ENCODE measurements around the gene SAYSD1.
"Not testable (repeated sequence)": the region's sequence is repeated elsewhere in the genome, so short reads cannot be mapped to it uniquely, and the experiment has no call there.

Gene SAYSD1

GRCh38 chr6:39137245-39137644, 22.3 kb upstream of the SAYSD1 start:
- Histone ChIP-seq H3K4me1 (ENCODE audit: control insufficient read depth, insufficient read depth, low read length) (no peaks in the 10 kb centered on the region), H3K27me3 (ENCODE audit: control insufficient read depth, insufficient read depth, low read length) (no peaks in the 10 kb centered on the region), H3K9ac (ENCODE audit: low read depth, low read length) (no peak overlapping the region), H3K4me3 (ENCODE audit: low read depth, low read length) (no peak overlapping the region), H3K9me3 (ENCODE audit: control insufficient read depth, insufficient read depth, low read length) (no peaks in the 10 kb centered on the region), H3K36me3 (ENCODE audit: control insufficient read depth, insufficient read depth, low read length) (no peaks in the 10 kb centered on the region), H3K27ac (ENCODE audit: low read depth, low read length) (no peak overlapping the region)

DNA sequence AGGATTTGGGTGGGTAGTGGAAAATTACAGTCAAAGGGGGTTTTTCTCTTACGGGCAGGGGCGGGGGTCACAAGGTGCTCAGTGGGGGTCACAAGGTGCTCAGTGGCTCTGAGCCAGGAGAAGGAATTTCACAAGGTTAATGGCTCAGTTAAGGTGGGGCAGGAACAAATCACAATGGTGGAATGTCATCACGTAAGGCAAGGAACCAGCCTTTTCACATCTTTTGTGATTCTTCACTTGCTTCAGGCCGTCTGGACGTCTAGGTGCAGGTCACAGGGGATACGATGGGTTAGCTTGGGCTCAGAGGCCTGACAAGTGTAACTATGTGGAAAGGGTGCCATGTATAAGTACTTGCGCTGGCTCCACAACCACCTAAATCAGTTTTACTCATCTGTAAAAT, 21.2 kb upstream of the SAYSD1 start:
- not testable (repeated sequence) for H3K4me1 ChIP-seq (ENCODE audit: control insufficient read depth, insufficient read depth, low read length); H3K9me3 ChIP-seq (ENCODE audit: control insufficient read depth, insufficient read depth, low read length); H3K27me3 ChIP-seq (ENCODE audit: control insufficient read depth, insufficient read depth, low read length); H3K27ac ChIP-seq (ENCODE audit: low read depth, low read length); H3K36me3 ChIP-seq (ENCODE audit: control insufficient read depth, insufficient read depth, low read length); H3K9ac ChIP-seq (ENCODE audit: low read depth, low read length); H3K4me3 ChIP-seq (ENCODE audit: low read depth, low read length)

DNA sequence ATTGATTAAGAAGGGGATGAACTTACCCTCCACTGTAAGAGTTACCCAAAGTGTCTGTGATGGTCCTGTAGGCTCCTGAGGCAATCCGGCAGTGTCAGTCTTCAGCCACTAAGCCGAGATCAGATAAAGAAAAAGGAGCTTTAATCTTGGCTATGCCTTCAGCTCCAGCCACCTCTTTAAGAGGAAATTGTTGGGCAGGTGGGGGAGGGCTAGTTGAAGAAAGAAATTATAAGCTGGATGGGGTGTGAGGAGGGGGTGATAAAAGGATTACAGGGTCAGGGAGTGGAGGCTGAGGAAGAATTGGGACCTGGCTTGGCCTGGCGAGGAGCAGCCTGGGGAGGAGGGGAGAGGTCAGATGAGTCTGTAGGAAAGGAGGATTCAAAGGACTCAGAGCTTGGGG, 19.8 kb upstream of the SAYSD1 start:
- not testable (repeated sequence) for H3K27ac ChIP-seq (ENCODE audit: low read depth, low read length); H3K9ac ChIP-seq (ENCODE audit: low read depth, low read length); H3K9me3 ChIP-seq (ENCODE audit: control insufficient read depth, insufficient read depth, low read length); H3K4me3 ChIP-seq (ENCODE audit: low read depth, low read length); H3K36me3 ChIP-seq (ENCODE audit: control insufficient read depth, insufficient read depth, low read length); H3K27me3 ChIP-seq (ENCODE audit: control insufficient read depth, insufficient read depth, low read length)
- H3K4me1 ChIP-seq (ENCODE audit: control insufficient read depth, insufficient read depth, low read length), result peaks cover 11% of the 10 kb centered on the region; the same call in 1 of the 2 replicates

GRCh38 chr6:39130691-39131090, 15.7 kb upstream of the SAYSD1 start:
- Histone ChIP-seq H3K4me1 (ENCODE audit: control insufficient read depth, insufficient read depth, low read length) (peaks cover 11% of the 10 kb centered on the region; the same call in 1 of the 2 replicates), H3K36me3 (ENCODE audit: control insufficient read depth, insufficient read depth, low read length) (no peaks in the 10 kb centered on the region), H3K27ac (ENCODE audit: low read depth, low read length) (no peak overlapping the region), H3K9ac (ENCODE audit: low read depth, low read length) (no peak overlapping the region), H3K27me3 (ENCODE audit: control insufficient read depth, insufficient read depth, low read length) (no peaks in the 10 kb centered on the region), H3K9me3 (ENCODE audit: control insufficient read depth, insufficient read depth, low read length) (no peaks in the 10 kb centered on the region), H3K4me3 (ENCODE audit: low read depth, low read length) (no peak overlapping the region)

DNA sequence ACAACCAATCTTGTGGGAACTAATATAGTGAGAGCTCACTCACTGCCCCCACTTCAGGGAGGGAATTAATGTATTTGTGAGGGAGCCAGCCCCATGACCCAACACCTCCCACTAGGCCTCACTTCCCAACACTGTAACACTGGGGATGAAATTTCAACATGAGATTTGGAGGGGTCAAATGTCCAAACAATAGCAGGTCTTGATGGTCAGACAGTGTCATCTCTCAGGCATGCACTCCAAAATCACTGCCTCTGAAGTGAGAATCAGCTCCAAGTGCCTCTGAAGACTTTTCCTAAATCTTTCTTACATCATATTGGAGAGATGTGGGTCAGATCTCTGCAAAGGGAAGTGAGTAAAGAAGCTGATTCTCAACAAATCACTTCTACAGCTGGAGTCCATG, 13.8 kb upstream of the SAYSD1 start:
- peaks cover 11% of the 10 kb centered on the region; the same call in 1 of the 2 replicates for H3K4me1 ChIP-seq (ENCODE audit: control insufficient read depth, insufficient read depth, low read length)
- no peak overlapping the region for H3K27ac ChIP-seq (ENCODE audit: low read depth, low read length)
- no peak overlapping the region for H3K9ac ChIP-seq (ENCODE audit: low read depth, low read length)
- H3K4me3 ChIP-seq (ENCODE audit: low read depth, low read length), result no peak overlapping the region
- H3K36me3 ChIP-seq (ENCODE audit: control insufficient read depth, insufficient read depth, low read length), result no peaks in the 10 kb centered on the region
- no peaks in the 10 kb centered on the region for H3K27me3 ChIP-seq (ENCODE audit: control insufficient read depth, insufficient read depth, low read length)
- H3K9me3 ChIP-seq (ENCODE audit: control insufficient read depth, insufficient read depth, low read length), result no peaks in the 10 kb centered on the region

DNA sequence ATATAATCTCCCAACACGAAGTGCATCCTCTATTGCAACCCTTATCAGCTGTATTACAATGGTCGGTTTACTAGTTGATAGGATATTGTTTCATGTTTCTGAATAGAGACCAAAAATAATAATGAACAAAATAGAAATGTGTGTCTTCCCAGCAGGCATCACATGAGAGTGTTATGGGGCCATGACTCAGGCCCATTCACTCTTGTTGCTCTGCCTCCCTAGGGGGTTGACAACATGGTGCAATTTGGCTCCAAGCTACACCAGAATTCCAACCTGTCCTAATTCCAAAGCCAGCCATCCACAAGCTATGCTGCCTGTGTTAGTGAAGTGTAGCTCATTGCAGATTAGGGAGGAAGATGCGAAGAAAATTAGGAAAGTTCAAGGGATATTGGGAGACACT, 13.1 kb upstream of the SAYSD1 start:
- H3K9me3 ChIP-seq (ENCODE audit: control insufficient read depth, insufficient read depth, low read length), result no peaks in the 10 kb centered on the region
- peaks cover 11% of the 10 kb centered on the region; the same call in 1 of the 2 replicates for H3K4me1 ChIP-seq (ENCODE audit: control insufficient read depth, insufficient read depth, low read length)
- no peaks in the 10 kb centered on the region for H3K27me3 ChIP-seq (ENCODE audit: control insufficient read depth, insufficient read depth, low read length)
- H3K4me3 ChIP-seq (ENCODE audit: low read depth, low read length), result no peak overlapping the region
- no peak overlapping the region for H3K27ac ChIP-seq (ENCODE audit: low read depth, low read length)
- no peaks in the 10 kb centered on the region for H3K36me3 ChIP-seq (ENCODE audit: control insufficient read depth, insufficient read depth, low read length)
- no peak overlapping the region for H3K9ac ChIP-seq (ENCODE audit: low read depth, low read length)

DNA sequence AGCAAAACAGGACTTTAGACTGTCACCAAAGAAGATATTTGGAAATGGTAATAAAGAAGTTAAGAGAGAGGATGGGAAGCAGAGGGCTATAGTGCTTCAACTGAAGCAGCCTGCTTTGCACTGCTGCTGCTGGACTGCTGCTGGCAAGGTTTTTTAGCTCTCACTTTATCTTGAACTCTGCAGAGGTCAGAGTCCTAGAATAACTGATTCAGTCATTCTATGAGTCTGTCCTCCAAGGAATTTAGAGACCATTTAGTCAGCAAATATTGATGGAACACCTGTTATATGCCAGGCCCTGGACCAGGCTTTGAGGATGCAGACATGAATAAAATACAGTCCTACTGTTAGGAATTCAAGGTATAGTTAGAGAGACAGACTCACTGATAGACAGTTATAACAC, 9.1 kb upstream of the SAYSD1 start:
- Histone ChIP-seq H3K9me3 (ENCODE audit: control insufficient read depth, insufficient read depth, low read length) (no peaks in the 10 kb centered on the region), H3K9ac (ENCODE audit: low read depth, low read length) (no peak overlapping the region), H3K27ac (ENCODE audit: low read depth, low read length) (no peak overlapping the region), H3K27me3 (ENCODE audit: control insufficient read depth, insufficient read depth, low read length) (no peaks in the 10 kb centered on the region), H3K4me3 (ENCODE audit: low read depth, low read length) (no peak overlapping the region), H3K4me1 (ENCODE audit: control insufficient read depth, insufficient read depth, low read length) (no peaks in the 10 kb centered on the region), H3K36me3 (ENCODE audit: control insufficient read depth, insufficient read depth, low read length) (no peaks in the 10 kb centered on the region)

DNA sequence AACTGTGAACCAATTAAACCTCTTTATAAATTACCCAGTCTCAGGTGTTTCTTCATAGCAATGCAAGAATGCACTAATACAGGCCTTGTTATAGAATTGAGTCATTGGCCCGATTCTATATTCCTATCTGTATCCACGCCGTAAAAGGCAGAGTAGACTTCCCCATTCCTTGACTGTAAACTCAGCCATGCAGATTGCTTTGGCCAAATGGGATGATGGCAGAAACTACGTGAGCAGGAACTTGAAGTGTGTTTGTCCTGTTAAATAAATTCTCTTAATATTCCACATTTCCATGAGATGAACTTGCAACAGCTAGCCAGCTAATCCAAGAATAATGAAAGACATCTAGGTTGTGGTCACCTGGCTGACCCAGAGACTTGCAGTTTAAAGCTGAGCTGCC, 3.9 kb upstream of the SAYSD1 start:
- no peaks in the 10 kb centered on the region for H3K36me3 ChIP-seq (ENCODE audit: control insufficient read depth, insufficient read depth, low read length)
- H3K9me3 ChIP-seq (ENCODE audit: control insufficient read depth, insufficient read depth, low read length), result no peaks in the 10 kb centered on the region
- H3K4me1 ChIP-seq (ENCODE audit: control insufficient read depth, insufficient read depth, low read length), result peaks cover 10% of the 10 kb centered on the region
- H3K27me3 ChIP-seq (ENCODE audit: control insufficient read depth, insufficient read depth, low read length), result no peaks in the 10 kb centered on the region; the same call in 1 of the 2 replicates
- no peak overlapping the region for H3K27ac ChIP-seq (ENCODE audit: low read depth, low read length)
- H3K4me3 ChIP-seq (ENCODE audit: low read depth, low read length), result no peak overlapping the region
- no peak overlapping the region for H3K9ac ChIP-seq (ENCODE audit: low read depth, low read length)

- Histone ChIP-seq H3K4me1 (ENCODE audit: control insufficient read depth, insufficient read depth, low read length) (peaks cover 15% of the 10 kb centered on the region), H3K4me3 (ENCODE audit: low read depth, low read length) (peak overlapping the region; percentile 93), H3K27me3 (ENCODE audit: control insufficient read depth, insufficient read depth, low read length) (no peaks in the 10 kb centered on the region; the same call in 1 of the 2 replicates), H3K9me3 (ENCODE audit: control insufficient read depth, insufficient read depth, low read length) (no peaks in the 10 kb centered on the region), H3K9ac (ENCODE audit: low read depth, low read length) (peak overlapping the region; percentile 88), H3K27ac (ENCODE audit: low read depth, low read length) (no peak overlapping the region), H3K36me3 (ENCODE audit: control insufficient read depth, insufficient read depth, low read length) (peaks cover 13% of the 10 kb centered on the region; the same call in 1 of the 2 replicates)
Observed at GRCh38 chr6:39114388-39114703, 640 bp downstream of the SAYSD1 start.

DNA sequence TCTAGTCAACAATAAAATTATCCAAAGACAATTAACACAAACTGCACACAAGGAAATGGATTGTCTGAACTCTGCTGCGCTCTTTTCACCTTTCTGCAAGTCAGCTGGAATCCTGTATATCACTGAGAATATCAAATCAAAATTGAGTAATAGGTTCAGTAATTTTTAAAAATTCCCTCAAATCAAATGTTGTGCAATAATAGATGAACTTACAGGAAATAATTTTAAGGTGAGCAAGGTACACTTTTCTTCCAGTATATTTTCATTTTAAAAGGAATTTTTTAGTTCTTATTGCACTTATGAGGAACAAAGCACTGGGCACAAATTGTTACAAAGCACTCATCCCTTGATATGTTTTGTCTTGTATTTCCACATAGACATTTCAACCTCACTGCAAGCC, 1.2 kb downstream of the SAYSD1 start:
- Histone ChIP-seq H3K4me3 (ENCODE audit: low read depth, low read length) (peak overlapping the region; percentile 93), H3K27ac (ENCODE audit: low read depth, low read length) (no peak overlapping the region), H3K4me1 (ENCODE audit: control insufficient read depth, insufficient read depth, low read length) (peaks cover 15% of the 10 kb centered on the region), H3K9ac (ENCODE audit: low read depth, low read length) (no peak overlapping the region), H3K27me3 (ENCODE audit: control insufficient read depth, insufficient read depth, low read length) (no peaks in the 10 kb centered on the region; the same call in 1 of the 2 replicates), H3K9me3 (ENCODE audit: control insufficient read depth, insufficient read depth, low read length) (no peaks in the 10 kb centered on the region), H3K36me3 (ENCODE audit: control insufficient read depth, insufficient read depth, low read length) (peaks cover 18% of the 10 kb centered on the region; the same call in 1 of the 2 replicates)

GRCh38 chr6:39111280-39111679, 3.7 kb downstream of the SAYSD1 start:
- Histone ChIP-seq H3K9me3 (ENCODE audit: control insufficient read depth, insufficient read depth, low read length) (no peaks in the 10 kb centered on the region), H3K4me1 (ENCODE audit: control insufficient read depth, insufficient read depth, low read length) (peaks cover 15% of the 10 kb centered on the region), H3K4me3 (ENCODE audit: low read depth, low read length) (no peak overlapping the region), H3K9ac (ENCODE audit: low read depth, low read length) (no peak overlapping the region), H3K27me3 (ENCODE audit: control insufficient read depth, insufficient read depth, low read length) (no peaks in the 10 kb centered on the region; the same call in 1 of the 2 replicates), H3K27ac (ENCODE audit: low read depth, low read length) (no peak overlapping the region), H3K36me3 (ENCODE audit: control insufficient read depth, insufficient read depth, low read length) (peaks cover 20% of the 10 kb centered on the region; the same call in 1 of the 2 replicates)
